Left lung (tissue), 10 donors: ENCODE results near the gene CES4A. TPM values are rescaled to one million over a fixed set of nuclear protein-coding genes. Genes with fewer than 3 reads are reported as not detected.
"Not testable (repeated sequence)": the region's sequence is repeated elsewhere in the genome, so short reads cannot be mapped to it uniquely, and the experiment has no call there.

Source experiments
- ATAC-seq: fragments of 200-7000 bp; cut with Tn5 transposase; one replicate; pipeline ENCODE4 v1.9.1; 2020; ENCODE audit warnings: moderate library complexity
- DNase-seq, 4 donors: peaks; one replicate each; pipeline ENCODE4 v3.0.0-alpha.2; 2013 to 2020
- H3K27ac ChIP-seq, 2 donors: fragments of 200-600 bp; sonication (generic) in 1 of 2; one replicate each; pipeline versions ENCODE4 v1.5.0 to v1.8.0; 2020 to 2021
- H3K27me3 ChIP-seq, 2 donors: fragments of 200-600 bp; sonication (generic) in 1 of 2; one replicate each; pipeline versions ENCODE4 v1.5.0 to v1.8.0; 2020 to 2021
- H3K36me3 ChIP-seq, 2 donors: fragments of 200-600 bp; sonication (generic) in 1 of 2; one replicate each; pipeline versions ENCODE4 v1.5.0 to v1.8.0; 2020 to 2021
- H3K4me1 ChIP-seq, 2 donors: fragments of 200-600 bp; one replicate each; pipeline ENCODE4 v1.8.0; 2021
- H3K4me3 ChIP-seq, 2 donors: fragments of 200-600 bp; sonication (generic) in 1 of 2; one replicate each; pipeline versions ENCODE4 v1.5.0 to v1.8.0; 2020 to 2021; ENCODE audit warnings: mild to moderate bottlenecking in 1 of 2
- H3K9me3 ChIP-seq, 2 donors: fragments of 200-600 bp; sonication (generic) in 1 of 2; one replicate each; pipeline versions ENCODE4 v1.5.0 to v1.8.0; 2020 to 2021
- intact Hi-C, 2 donors: fragments of 100-400 bp; cut with DNase I; formaldehyde crosslinking; loops; one replicate each; pipeline versions ENCODE4 v1.11.2 to v1.14.2; 2022
- polyA plus RNA-seq, 6 donors: library from polyadenylated mRNA; unstranded; fragments of 120-200 nt; gene quantifications; one replicate each; pipeline ENCODE4 v1.2.1, GENCODE V29; 2013; ENCODE audit not compliant: insufficient read length in 6 of 6
- total RNA-seq, 2 donors: library from RNA; stranded (reverse); fragmentation: NEBNext Ultra II Directional; extraction: Animal tissue kit (Norgen Biotek cat#: 25700); gene quantifications; one replicate each; pipeline ENCODE4 v1.2.1, GENCODE V29; 2021
- TF ChIP-seq, protein P1 (sequence below), 2 donors: fragments of 200-600 bp; sonication (generic) in 1 of 2; IDR thresholded peaks; one replicate each; pipeline versions ENCODE4 v1.5.0 to v1.8.0; 2021; ENCODE audit warnings: antibody characterized with exemption in 2 of 2
- donor health status: DM: no; HTN: yes; CAD: no.
- donor health status: DM: no; HTN: no; CAD: no.

CES4A gene
- total and polyA plus RNA-seq, 8 donors = 6.1 to 14.3 (median 8.0) TPM

DNA sequence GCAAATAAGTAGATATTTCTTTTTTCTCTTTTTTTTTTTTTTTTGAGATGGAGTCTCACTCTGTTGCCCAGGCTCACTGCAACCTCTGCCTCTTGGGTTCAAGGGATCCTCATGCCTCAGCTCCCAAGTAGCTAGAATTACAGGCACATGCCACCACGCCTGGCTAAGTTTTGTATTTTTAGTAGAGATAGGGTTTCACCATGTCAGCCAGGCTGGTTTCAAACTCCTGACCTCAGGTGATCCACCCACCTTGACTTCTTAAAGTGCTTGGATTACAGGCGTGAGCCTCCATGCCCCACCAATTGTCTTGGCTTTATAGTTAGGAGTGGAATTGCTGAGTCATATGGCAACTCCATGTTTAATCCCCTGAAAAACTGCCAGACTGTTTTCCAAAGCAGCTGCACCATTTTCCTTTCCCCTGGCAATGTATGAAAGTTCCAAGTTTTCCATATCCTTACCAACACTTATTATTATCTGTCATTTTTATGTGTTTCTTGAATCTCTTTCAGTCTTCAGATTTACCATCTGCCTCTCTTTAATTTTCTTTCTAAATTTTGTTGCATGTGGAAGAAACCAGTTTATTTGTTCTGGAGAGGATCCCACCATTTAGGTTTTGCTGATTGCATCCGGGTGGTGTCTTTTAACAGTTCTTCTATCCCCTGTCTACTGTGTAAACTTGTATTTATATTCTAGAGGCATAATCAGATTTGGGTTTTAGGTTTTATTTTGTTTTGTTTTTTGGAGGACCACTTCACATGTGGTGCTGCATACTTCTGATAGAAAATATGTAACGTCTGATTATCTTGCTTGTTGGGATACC lies 37.2 kb upstream of the CES4A start:
- ATAC-seq (no peak), DNase-seq (no peak)
- no peak overlapping the region for H3K27ac ChIP-seq
- intact Hi-C loops = no loop called here
- peaks cover 9 to 52% of the 10 kb centered on the region in 2 donors for H3K27me3 ChIP-seq
- no peaks in the 10 kb centered on the region for H3K36me3 ChIP-seq
- peaks cover 5 to 22% of the 10 kb centered on the region in 2 donors for H3K4me1 ChIP-seq
- H3K9me3 ChIP-seq = no peaks in the 10 kb centered on the region
- H3K4me3 ChIP-seq = no peak overlapping the region
- TF ChIP-seq, protein P1, sequence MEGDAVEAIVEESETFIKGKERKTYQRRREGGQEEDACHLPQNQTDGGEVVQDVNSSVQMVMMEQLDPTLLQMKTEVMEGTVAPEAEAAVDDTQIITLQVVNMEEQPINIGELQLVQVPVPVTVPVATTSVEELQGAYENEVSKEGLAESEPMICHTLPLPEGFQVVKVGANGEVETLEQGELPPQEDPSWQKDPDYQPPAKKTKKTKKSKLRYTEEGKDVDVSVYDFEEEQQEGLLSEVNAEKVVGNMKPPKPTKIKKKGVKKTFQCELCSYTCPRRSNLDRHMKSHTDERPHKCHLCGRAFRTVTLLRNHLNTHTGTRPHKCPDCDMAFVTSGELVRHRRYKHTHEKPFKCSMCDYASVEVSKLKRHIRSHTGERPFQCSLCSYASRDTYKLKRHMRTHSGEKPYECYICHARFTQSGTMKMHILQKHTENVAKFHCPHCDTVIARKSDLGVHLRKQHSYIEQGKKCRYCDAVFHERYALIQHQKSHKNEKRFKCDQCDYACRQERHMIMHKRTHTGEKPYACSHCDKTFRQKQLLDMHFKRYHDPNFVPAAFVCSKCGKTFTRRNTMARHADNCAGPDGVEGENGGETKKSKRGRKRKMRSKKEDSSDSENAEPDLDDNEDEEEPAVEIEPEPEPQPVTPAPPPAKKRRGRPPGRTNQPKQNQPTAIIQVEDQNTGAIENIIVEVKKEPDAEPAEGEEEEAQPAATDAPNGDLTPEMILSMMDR (IDR thresholded peaks at IDR 0.05) = no peak

DNA sequence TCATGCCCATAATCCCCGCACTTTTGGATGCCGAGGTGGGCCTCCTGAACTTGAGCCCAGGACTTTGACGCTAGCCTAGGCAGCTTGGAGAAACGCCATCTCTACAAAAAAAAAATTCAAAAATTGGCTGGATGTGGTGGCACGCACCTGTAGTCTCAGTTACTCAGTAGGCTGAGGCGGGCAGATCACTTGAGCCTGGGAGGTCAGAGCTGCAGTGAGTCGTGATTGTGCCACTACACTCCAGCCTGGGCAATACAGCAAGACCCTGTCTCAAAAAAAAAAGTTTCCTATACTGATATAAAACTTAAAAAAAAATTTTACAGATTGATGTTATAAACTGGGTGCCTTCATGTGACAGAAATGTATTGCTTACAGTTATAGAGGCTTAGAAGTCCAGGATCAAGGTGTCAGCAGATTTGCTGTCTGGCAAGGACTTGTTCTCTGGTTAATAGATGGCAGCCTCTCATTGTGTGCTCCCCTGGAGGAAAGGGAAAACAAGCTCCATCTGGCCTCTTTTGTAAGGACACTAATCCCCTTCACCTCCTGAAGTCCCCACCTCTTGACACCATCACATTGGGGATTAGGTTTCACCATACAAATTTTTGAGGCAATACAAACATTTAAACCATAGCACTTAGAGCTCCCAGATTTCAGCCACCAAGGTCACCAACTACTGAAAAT lies 35.8 kb upstream of the CES4A start:
- peak in 1 of 4 donors; percentile 29 for DNase-seq
- intact Hi-C loops = no loop called here
- no peaks in the 10 kb centered on the region for H3K36me3 ChIP-seq
- H3K27me3 ChIP-seq = peaks cover 9 to 52% of the 10 kb centered on the region in 2 donors
- no peaks in the 10 kb centered on the region for H3K9me3 ChIP-seq
- TF ChIP-seq, protein P1 (IDR thresholded peaks at IDR 0.05) = no peak
- H3K4me3 ChIP-seq = no peak overlapping the region
- H3K27ac ChIP-seq = no peak overlapping the region
- ATAC-seq = no peak
- H3K4me1 ChIP-seq = peaks cover 5 to 15% of the 10 kb centered on the region in 2 donors

DNA sequence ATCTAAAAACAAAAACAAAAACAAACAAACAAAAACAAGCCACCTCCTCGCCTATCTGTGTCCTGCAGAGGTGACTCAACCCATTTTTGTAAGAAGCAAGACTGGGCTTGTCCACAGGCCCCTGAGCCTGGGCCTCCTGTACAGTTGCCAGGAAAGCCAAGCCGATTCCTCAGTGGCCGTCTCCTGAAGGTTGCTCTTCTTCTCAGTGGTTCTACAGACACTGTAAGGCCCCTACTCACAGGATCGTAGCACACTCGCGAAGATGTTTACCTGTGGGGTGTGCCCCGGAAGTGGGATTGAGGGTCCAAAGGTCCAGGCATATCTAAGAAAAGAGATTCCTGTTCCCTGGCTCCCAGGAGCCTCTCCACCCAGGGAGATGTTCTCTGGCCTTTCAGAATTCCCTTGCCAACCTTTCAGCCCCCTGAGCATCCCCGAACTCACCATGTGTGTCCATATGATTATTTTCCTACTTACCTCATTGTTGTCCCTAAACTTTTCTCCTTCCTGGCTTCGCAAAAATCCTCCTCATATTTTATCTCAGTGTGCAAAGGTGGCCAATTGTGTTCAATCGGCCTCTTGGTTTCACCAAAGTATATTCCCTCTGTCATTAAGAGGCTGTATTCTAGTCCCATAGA lies 34.8 kb upstream of the CES4A start:
- H3K27ac ChIP-seq = no peak overlapping the region
- intact Hi-C loops = no loop called here

DNA sequence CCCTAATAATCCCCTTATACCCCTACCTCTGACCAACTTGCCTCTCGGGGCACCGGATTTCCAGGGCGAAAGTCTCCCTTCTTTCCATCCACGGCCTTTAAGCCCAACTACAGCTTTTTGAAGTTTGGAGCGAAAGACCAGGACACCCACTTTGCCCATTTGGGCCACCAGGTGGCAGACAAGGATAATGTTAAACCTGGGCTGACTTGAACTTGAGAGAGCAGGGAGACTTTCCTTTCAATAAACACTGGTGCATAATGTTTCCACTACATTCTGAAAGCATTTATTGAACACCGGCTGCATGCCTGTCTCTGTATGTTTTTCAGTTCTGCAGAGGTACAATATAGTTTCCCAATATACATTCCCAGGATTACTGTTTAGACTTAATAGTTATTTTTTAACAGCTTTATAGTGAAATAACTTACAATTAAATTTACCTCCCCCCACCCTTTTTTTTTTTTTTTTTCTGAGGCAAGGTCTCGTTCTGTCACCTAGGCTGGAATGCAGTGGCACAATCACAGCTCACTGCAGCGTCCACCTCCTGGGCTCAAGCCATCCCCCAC lies 34.2 kb upstream of the CES4A start:
- Histone ChIP-seq H3K36me3 (no peaks in the 10 kb centered on the region), H3K4me3 (no peak overlapping the region), H3K27me3 (peaks cover 2 to 35% of the 10 kb centered on the region in 2 donors), H3K27ac (no peak overlapping the region), H3K4me1 (peaks cover 0 to 4% of the 10 kb centered on the region in 2 donors), H3K9me3 (no peaks in the 10 kb centered on the region)
- intact Hi-C loops = no loop called here
- DNase-seq (peak; percentile 61 to 79 (median 68)), ATAC-seq (peak; percentile 97)
- TF ChIP-seq, protein P1 (IDR thresholded peaks at IDR 0.05) = peak; percentile 66 to 87

More for the DNA sequence above, 34.8 kb upstream of the CES4A start:
- Histone ChIP-seq H3K27me3 (peaks cover 8 to 41% of the 10 kb centered on the region in 2 donors), H3K9me3 (no peaks in the 10 kb centered on the region), H3K36me3 (no peaks in the 10 kb centered on the region), H3K4me1 (peaks cover 2 to 6% of the 10 kb centered on the region in 2 donors), H3K4me3 (no peak overlapping the region)
- no peak for ATAC-seq
- TF ChIP-seq, protein P1 (IDR thresholded peaks at IDR 0.05) = no peak
- peak in 1 of 4 donors; percentile 17 for DNase-seq

DNA sequence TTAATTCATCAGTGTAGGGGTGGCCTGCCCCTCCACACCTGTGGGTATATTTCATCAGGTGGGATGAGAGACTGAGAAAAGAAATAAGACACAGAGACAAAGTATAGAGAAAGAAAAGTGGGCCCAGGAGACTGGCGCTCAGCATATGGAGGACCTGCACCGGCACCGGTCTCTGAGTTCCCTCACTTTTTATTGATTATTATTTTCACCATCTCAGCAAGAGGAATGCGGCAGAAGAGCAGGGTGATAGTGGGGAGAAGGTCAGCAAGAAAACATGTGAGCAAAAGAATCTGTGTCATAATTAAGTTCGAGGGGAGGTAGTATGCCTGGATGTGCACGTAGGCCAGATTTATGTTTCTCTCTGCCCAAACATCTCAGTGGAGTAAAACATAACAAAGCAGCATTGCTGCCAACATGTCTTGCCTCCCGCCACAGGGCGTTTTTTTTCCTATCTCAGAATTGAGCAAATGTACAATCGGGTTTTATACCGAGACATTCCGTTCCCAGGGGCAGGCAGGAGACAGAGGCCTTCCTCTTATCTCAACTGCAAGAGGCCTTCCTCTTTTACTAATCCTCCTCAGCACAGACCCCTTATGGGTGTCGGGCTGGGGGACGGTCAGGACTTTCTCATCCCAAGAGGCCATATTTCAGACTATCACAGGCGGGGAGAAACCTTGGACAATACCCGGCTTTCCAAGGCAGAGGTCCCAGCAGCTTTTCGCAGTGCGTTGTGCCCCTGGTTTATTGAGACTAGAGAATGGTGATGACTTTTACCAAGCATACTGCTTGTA lies 32.8 kb upstream of the CES4A start:
- H3K27ac ChIP-seq = not testable (repeated sequence)
- peaks cover 0 to 13% of the 10 kb centered on the region in 2 donors for H3K4me1 ChIP-seq

GRCh38 chr16:66956154-66956457 lies 32.3 kb upstream of the CES4A start:
- Histone ChIP-seq H3K27me3 (peaks cover 0 to 17% of the 10 kb centered on the region in 2 donors), H3K4me1 (peaks cover 0 to 17% of the 10 kb centered on the region in 2 donors)
- DNase-seq, H3K36me3 ChIP-seq, H3K9me3 ChIP-seq, H3K4me3 ChIP-seq, H3K27ac ChIP-seq, ATAC-seq, intact Hi-C loops: not testable (repeated sequence)

More for the DNA sequence above, 32.8 kb upstream of the CES4A start:
- DNase-seq = peak in 1 of 4 donors; percentile 8
- ATAC-seq, H3K9me3 ChIP-seq, H3K4me3 ChIP-seq, intact Hi-C loops, H3K36me3 ChIP-seq: not testable (repeated sequence)
- peaks cover 0 to 22% of the 10 kb centered on the region in 2 donors for H3K27me3 ChIP-seq
